HG02970 (cell line): Measurements from ENCODE around the gene RNF207.

Experiments used
- ATAC-seq: cut with Tn5 transposase; IDR thresholded peaks from one replicate; pipeline ENCODE4 v1.9.1; 2021; ENCODE audit warnings: mild to moderate bottlenecking, moderate library complexity, moderate number of reproducible peaks; ENCODE audit not compliant: unreplicated experiment, low FRiP score

Gene RNF207

GRCh38 chr1:6246497-6247467 lies 40.9 kb downstream of the RNF207 start:
- ATAC-seq = no peak

- no peak for ATAC-seq
These were observed 41.7 kb downstream of the RNF207 start for GRCh38 chr1:6247651-6248050.

GRCh38 chr1:6248161-6248776 lies 42.4 kb downstream of the RNF207 start:
- no peak for ATAC-seq

GRCh38 chr1:6248932-6249738 lies 43.2 kb downstream of the RNF207 start:
- ATAC-seq = no peak

- no peak for ATAC-seq
These were observed 44.1 kb downstream of the RNF207 start for GRCh38 chr1:6249739-6250689.

- ATAC-seq = no peak
These were observed 45.3 kb downstream of the RNF207 start for GRCh38 chr1:6251233-6251632.

GRCh38 chr1:6251681-6252373 lies 45.9 kb downstream of the RNF207 start:
- no peak for ATAC-seq

- no peak for ATAC-seq
These were observed 46.4 kb downstream of the RNF207 start for GRCh38 chr1:6252374-6252710.

GRCh38 chr1:6253380-6253779 lies 47.5 kb downstream of the RNF207 start:
- no peak for ATAC-seq

GRCh38 chr1:6254691-6255090 lies 48.8 kb downstream of the RNF207 start:
- no peak for ATAC-seq

- no peak for ATAC-seq
These were observed 50.7 kb downstream of the RNF207 start for GRCh38 chr1:6256645-6257044.

GRCh38 chr1:6257541-6258069 lies 51.7 kb downstream of the RNF207 start:
- no peak for ATAC-seq

GRCh38 chr1:6258675-6259074 lies 52.8 kb downstream of the RNF207 start:
- ATAC-seq = no peak

GRCh38 chr1:6259491-6260362 lies 53.8 kb downstream of the RNF207 start:
- no peak for ATAC-seq

- ATAC-seq = no peak
These were observed 54.6 kb downstream of the RNF207 start for GRCh38 chr1:6260433-6260934.

- no peak for ATAC-seq
These were observed 55.2 kb downstream of the RNF207 start, which contains the start of gene GPR153 for GRCh38 chr1:6260961-6261614. Gene GPR153, minus strand, starts transcription at chr1:6261098. Its CDS starts 6,193 bp downstream, at chr1:6254905.

GRCh38 chr1:6261615-6261995 lies 55.7 kb downstream of the RNF207 start:
- ATAC-seq = no peak
